Measurements from ENCODE around the gene KRT71. TPM values are rescaled to one million over a fixed set of nuclear protein-coding genes. Genes with fewer than 3 reads are reported as not detected.

KRT71 gene
- polyA plus RNA-seq, 1 donor from 2014 or later, result not detected

GRCh38 chr12:52600475-52600874 lies 47.5 kb upstream of the KRT71 start:
- TF ChIP-seq TAF1 (IDR thresholded peaks at IDR 0.05; ENCODE audit: low read depth) (no peak), EP300 (conservative IDR thresholded peaks at IDR 0.05; ENCODE audit: poor library complexity, severe bottlenecking) (no peak), MXI1 (conservative IDR thresholded peaks at IDR 0.05; ENCODE audit: poor library complexity, severe bottlenecking) (no peak), SMC3 (conservative IDR thresholded peaks at IDR 0.05; ENCODE audit: poor library complexity) (no peak), RAD21 (conservative IDR thresholded peaks at IDR 0.05) (no peak), EZH2 (IDR thresholded peaks at IDR 0.05; ENCODE audit: borderline replicate concordance, insufficient read depth, low read length, poor library complexity, severe bottlenecking) (no peak)
- TF ChIP-seq, protein P1, sequence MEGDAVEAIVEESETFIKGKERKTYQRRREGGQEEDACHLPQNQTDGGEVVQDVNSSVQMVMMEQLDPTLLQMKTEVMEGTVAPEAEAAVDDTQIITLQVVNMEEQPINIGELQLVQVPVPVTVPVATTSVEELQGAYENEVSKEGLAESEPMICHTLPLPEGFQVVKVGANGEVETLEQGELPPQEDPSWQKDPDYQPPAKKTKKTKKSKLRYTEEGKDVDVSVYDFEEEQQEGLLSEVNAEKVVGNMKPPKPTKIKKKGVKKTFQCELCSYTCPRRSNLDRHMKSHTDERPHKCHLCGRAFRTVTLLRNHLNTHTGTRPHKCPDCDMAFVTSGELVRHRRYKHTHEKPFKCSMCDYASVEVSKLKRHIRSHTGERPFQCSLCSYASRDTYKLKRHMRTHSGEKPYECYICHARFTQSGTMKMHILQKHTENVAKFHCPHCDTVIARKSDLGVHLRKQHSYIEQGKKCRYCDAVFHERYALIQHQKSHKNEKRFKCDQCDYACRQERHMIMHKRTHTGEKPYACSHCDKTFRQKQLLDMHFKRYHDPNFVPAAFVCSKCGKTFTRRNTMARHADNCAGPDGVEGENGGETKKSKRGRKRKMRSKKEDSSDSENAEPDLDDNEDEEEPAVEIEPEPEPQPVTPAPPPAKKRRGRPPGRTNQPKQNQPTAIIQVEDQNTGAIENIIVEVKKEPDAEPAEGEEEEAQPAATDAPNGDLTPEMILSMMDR (IDR thresholded peaks at IDR 0.05; ENCODE audit: poor library complexity, severe bottlenecking), result no peak
- TF ChIP-seq, protein P2, sequence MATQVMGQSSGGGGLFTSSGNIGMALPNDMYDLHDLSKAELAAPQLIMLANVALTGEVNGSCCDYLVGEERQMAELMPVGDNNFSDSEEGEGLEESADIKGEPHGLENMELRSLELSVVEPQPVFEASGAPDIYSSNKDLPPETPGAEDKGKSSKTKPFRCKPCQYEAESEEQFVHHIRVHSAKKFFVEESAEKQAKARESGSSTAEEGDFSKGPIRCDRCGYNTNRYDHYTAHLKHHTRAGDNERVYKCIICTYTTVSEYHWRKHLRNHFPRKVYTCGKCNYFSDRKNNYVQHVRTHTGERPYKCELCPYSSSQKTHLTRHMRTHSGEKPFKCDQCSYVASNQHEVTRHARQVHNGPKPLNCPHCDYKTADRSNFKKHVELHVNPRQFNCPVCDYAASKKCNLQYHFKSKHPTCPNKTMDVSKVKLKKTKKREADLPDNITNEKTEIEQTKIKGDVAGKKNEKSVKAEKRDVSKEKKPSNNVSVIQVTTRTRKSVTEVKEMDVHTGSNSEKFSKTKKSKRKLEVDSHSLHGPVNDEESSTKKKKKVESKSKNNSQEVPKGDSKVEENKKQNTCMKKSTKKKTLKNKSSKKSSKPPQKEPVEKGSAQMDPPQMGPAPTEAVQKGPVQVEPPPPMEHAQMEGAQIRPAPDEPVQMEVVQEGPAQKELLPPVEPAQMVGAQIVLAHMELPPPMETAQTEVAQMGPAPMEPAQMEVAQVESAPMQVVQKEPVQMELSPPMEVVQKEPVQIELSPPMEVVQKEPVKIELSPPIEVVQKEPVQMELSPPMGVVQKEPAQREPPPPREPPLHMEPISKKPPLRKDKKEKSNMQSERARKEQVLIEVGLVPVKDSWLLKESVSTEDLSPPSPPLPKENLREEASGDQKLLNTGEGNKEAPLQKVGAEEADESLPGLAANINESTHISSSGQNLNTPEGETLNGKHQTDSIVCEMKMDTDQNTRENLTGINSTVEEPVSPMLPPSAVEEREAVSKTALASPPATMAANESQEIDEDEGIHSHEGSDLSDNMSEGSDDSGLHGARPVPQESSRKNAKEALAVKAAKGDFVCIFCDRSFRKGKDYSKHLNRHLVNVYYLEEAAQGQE (IDR thresholded peaks at IDR 0.05; ENCODE audit: borderline replicate concordance), result no peak
- H3K4me2 ChIP-seq (ENCODE audit: low read length), result no peak overlapping the region

GRCh38 chr12:52600071-52600470 lies 47.1 kb upstream of the KRT71 start:
- Histone ChIP-seq H2AFZ (ENCODE audit: low read depth, low read length) (no peak overlapping the region), H3F3A (ENCODE audit: insufficient read depth, low read length, poor library complexity, severe bottlenecking) (no peaks in the 10 kb centered on the region), H3K9me2 (ENCODE audit: insufficient read depth, low read length) (no peaks in the 10 kb centered on the region), H3K27ac (ENCODE audit: low read length) (no peak overlapping the region), H3K27me3 (ENCODE audit: insufficient read depth, low read depth, low read length) (no peaks in the 10 kb centered on the region), H3K9ac (ENCODE audit: low read length) (no peak overlapping the region), H3K4me3 (ENCODE audit: low read length) (no peak overlapping the region), H3K9me3 (ENCODE audit: low read length) (no peaks in the 10 kb centered on the region), H3K36me3 (ENCODE audit: insufficient read depth, low read length) (no peaks in the 10 kb centered on the region), H4K20me1 (ENCODE audit: insufficient read depth) (no peaks in the 10 kb centered on the region), H3K79me2 (replicated peaks; ENCODE audit: insufficient read depth, low read length) (no peaks in the 10 kb centered on the region), H3K4me2 (ENCODE audit: low read length) (no peak overlapping the region)
- TF ChIP-seq TAF1 (IDR thresholded peaks at IDR 0.05; ENCODE audit: low read depth) (no peak), MXI1 (conservative IDR thresholded peaks at IDR 0.05; ENCODE audit: poor library complexity, severe bottlenecking) (no peak), EZH2 (IDR thresholded peaks at IDR 0.05; ENCODE audit: borderline replicate concordance, insufficient read depth, low read length, poor library complexity, severe bottlenecking) (no peak), RAD21 (conservative IDR thresholded peaks at IDR 0.05) (no peak), SMC3 (conservative IDR thresholded peaks at IDR 0.05; ENCODE audit: poor library complexity) (no peak), EP300 (conservative IDR thresholded peaks at IDR 0.05; ENCODE audit: poor library complexity, severe bottlenecking) (no peak), POLR2AphosphoS5 (IDR thresholded peaks at IDR 0.05) (no peak)
- TF ChIP-seq, protein P2 (IDR thresholded peaks at IDR 0.05; ENCODE audit: borderline replicate concordance), result no peak
- TF ChIP-seq, protein P1 (IDR thresholded peaks at IDR 0.05; ENCODE audit: poor library complexity, severe bottlenecking), result no peak

More at GRCh38 chr12:52600475-52600874, 47.5 kb upstream of the KRT71 start:
- Histone ChIP-seq H3K79me2 (replicated peaks; ENCODE audit: insufficient read depth, low read length) (no peaks in the 10 kb centered on the region), H3K27ac (ENCODE audit: low read length) (no peak overlapping the region), H3K9me3 (ENCODE audit: low read length) (no peaks in the 10 kb centered on the region), H3K4me3 (ENCODE audit: low read length) (no peak overlapping the region), H3K9me2 (ENCODE audit: insufficient read depth, low read length) (no peaks in the 10 kb centered on the region), H3F3A (ENCODE audit: insufficient read depth, low read length, poor library complexity, severe bottlenecking) (no peaks in the 10 kb centered on the region), H3K36me3 (ENCODE audit: insufficient read depth, low read length) (no peaks in the 10 kb centered on the region), H3K27me3 (ENCODE audit: insufficient read depth, low read depth, low read length) (no peaks in the 10 kb centered on the region), H3K9ac (ENCODE audit: low read length) (no peak overlapping the region), H2AFZ (ENCODE audit: low read depth, low read length) (no peak overlapping the region), H4K20me1 (ENCODE audit: insufficient read depth) (no peaks in the 10 kb centered on the region)
